HFF-Myc (cell line): ENCODE data around the gene CHN2.

Source experiments
- DNase-seq: peaks from one replicate; pipeline ENCODE4 v3.0.0-alpha.2; 2011; ENCODE audit warnings: low read depth; ENCODE audit errors: extremely low read depth
- H3K4me3 ChIP-seq: replicated peaks from 2 replicates; pipeline ENCODE4 v1.5.1; 2011; ENCODE audit warnings: low read depth, mild to moderate bottlenecking, control low read depth, low read length
- CTCF ChIP-seq: IDR thresholded peaks from 2 replicates; pipeline ENCODE4 v1.5.1; 2012; ENCODE audit warnings: mild to moderate bottlenecking, low read depth, low read length, control low read depth; ENCODE audit errors: missing control alignments

The CHN2 gene

GRCh38 chr7:29369909-29370488 is 175.4 kb downstream of the CHN2 start:
- no peak for DNase-seq
- no peak for TF ChIP-seq CTCF
- H3K4me3 ChIP-seq: no peak overlapping the region

- TF ChIP-seq CTCF: no peak
- no peak for DNase-seq
- no peak overlapping the region for H3K4me3 ChIP-seq
Observed at GRCh38 chr7:29370531-29371314, 176.1 kb downstream of the CHN2 start.

GRCh38 chr7:29371472-29371871 is 176.9 kb downstream of the CHN2 start:
- TF ChIP-seq CTCF: no peak
- H3K4me3 ChIP-seq: no peak overlapping the region
- DNase-seq: no peak

GRCh38 chr7:29372351-29373090 is 177.9 kb downstream of the CHN2 start:
- H3K4me3 ChIP-seq: no peak overlapping the region
- DNase-seq: no peak
- TF ChIP-seq CTCF: no peak

- no peak for TF ChIP-seq CTCF
- no peak overlapping the region for H3K4me3 ChIP-seq
- peak; percentile 7 for DNase-seq
Observed at GRCh38 chr7:29375641-29376562, 181.3 kb downstream of the CHN2 start.

- H3K4me3 ChIP-seq: no peak overlapping the region
- no peak for TF ChIP-seq CTCF
- no peak for DNase-seq
Observed at GRCh38 chr7:29377718-29378117, 183.1 kb downstream of the CHN2 start.
